Right lobe of liver (tissue), 4 donors: ENCODE data around the gene KLF13.

Source experiments
- POLR2A ChIP-seq: fragments of 450-650 bp; IDR thresholded peaks from one replicate; pipeline ENCODE4 v1.6.1; 2017; ENCODE audit warnings: antibody characterized with exemption, mild to moderate bottlenecking
- TF ChIP-seq, protein P1 (sequence below), 4 donors: fragments of 200-600 bp in 3 of 4; fragments of 450-650 bp in 1 of 4; IDR thresholded peaks; one replicate each; pipeline versions ENCODE4 v1.5.1 to v1.8.0; 2016 to 2022; ENCODE audit warnings: antibody characterized with exemption in 4 of 4, mild to moderate bottlenecking in 2 of 4
- donor health status: DM: no; HTN: no; CAD: no.
- donor health status: DM: no; HTN: no; CAD: no.
- donor health status: DM: no; HTN: yes; CAD: no.

DNA sequence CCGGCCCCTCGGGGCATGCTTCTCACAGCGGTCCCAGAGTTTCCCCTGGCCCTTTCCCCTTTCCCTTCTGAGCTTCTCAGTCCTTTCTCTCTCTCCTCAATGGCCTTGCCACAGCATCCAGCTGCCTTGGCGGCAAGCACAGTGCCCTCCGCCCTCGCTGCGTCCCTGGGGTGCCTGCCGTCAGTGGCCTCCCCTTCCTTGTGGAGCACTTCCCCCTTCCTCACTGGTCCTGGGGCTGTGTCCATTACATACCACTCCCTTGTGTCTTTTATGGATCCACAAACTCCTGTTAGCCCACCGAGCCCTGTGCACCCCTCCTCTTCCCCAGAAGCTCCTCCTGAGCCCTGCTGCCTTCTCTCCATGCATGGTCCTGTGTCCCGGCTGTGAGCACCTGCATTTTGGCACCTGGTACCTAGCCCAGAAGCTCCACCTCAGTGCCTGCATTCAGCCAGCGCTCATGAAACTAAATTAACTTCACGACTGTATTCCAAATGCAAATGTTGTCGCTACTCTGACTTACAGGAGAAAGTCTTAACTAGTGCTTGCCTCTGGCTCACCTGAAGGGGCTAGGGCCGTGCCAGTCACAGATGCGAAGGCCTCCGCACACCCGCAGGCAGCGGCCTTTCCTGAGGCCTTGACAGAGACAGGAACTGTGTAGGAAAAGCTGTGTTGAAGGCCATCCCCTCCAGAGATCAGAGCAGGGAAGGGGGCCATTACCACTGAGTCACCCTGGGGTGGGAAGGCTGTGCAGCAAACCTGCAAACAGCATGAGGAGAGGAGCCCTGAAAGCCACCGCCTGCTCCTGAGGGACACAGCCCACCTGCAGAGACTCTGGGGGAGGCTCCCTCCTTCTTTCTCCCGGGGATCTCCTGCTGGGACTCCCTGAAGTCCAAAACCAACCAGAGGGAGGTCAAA lies 19.1 kb upstream of the KLF13 start:
- TF ChIP-seq, protein P1, sequence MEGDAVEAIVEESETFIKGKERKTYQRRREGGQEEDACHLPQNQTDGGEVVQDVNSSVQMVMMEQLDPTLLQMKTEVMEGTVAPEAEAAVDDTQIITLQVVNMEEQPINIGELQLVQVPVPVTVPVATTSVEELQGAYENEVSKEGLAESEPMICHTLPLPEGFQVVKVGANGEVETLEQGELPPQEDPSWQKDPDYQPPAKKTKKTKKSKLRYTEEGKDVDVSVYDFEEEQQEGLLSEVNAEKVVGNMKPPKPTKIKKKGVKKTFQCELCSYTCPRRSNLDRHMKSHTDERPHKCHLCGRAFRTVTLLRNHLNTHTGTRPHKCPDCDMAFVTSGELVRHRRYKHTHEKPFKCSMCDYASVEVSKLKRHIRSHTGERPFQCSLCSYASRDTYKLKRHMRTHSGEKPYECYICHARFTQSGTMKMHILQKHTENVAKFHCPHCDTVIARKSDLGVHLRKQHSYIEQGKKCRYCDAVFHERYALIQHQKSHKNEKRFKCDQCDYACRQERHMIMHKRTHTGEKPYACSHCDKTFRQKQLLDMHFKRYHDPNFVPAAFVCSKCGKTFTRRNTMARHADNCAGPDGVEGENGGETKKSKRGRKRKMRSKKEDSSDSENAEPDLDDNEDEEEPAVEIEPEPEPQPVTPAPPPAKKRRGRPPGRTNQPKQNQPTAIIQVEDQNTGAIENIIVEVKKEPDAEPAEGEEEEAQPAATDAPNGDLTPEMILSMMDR (IDR thresholded peaks at IDR 0.05): no peak
- no peak for TF ChIP-seq POLR2A
